ENCODE results near the gene ATP9A.
"Not testable (repeated sequence)": the region's sequence is repeated elsewhere in the genome, so short reads cannot be mapped to it uniquely, and the experiment has no call there.

Gene ATP9A, protein sequence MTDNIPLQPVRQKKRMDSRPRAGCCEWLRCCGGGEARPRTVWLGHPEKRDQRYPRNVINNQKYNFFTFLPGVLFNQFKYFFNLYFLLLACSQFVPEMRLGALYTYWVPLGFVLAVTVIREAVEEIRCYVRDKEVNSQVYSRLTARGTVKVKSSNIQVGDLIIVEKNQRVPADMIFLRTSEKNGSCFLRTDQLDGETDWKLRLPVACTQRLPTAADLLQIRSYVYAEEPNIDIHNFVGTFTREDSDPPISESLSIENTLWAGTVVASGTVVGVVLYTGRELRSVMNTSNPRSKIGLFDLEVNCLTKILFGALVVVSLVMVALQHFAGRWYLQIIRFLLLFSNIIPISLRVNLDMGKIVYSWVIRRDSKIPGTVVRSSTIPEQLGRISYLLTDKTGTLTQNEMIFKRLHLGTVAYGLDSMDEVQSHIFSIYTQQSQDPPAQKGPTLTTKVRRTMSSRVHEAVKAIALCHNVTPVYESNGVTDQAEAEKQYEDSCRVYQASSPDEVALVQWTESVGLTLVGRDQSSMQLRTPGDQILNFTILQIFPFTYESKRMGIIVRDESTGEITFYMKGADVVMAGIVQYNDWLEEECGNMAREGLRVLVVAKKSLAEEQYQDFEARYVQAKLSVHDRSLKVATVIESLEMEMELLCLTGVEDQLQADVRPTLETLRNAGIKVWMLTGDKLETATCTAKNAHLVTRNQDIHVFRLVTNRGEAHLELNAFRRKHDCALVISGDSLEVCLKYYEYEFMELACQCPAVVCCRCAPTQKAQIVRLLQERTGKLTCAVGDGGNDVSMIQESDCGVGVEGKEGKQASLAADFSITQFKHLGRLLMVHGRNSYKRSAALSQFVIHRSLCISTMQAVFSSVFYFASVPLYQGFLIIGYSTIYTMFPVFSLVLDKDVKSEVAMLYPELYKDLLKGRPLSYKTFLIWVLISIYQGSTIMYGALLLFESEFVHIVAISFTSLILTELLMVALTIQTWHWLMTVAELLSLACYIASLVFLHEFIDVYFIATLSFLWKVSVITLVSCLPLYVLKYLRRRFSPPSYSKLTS

GRCh38 chr20:51767867-51768758, at the start of gene ATP9A:
ATP9A (minus strand) TSS chr20:51768390; CDS start chr20:51768369, 21 bp downstream.
- DNase-seq, result no peak

- DNase-seq, result not testable (repeated sequence)
Measured at GRCh38 chr20:51816856-51817255, 48.7 kb upstream of the ATP9A start.

- no peak for DNase-seq
Measured at GRCh38 chr20:51815383-51816076, 47.3 kb upstream of the ATP9A start.

GRCh38 chr20:51812861-51813260, 44.7 kb upstream of the ATP9A start:
- no peak for DNase-seq

- DNase-seq, result no peak
Measured at GRCh38 chr20:51811514-51812128, 43.4 kb upstream of the ATP9A start.

DNA sequence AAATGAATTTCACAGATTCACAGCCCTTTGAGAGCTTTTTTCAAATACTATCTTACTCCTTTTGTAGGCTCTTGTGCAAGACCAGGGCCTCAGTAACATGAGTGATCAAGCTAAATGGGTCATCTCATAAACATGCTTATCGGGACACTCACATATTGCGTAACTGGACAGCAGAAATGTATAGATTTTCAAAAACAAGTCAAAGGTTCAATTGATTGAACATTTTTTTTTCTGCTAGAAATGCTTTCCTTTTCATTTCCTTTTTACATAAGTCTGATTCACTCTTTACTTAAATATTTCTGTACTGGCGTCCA, 42.8 kb upstream of the ATP9A start:
- DNase-seq, result peak; percentile 68

GRCh38 chr20:51810155-51811041, 42.2 kb upstream of the ATP9A start:
- DNase-seq, result no peak

- peak; percentile 96 for DNase-seq
Measured at GRCh38 chr20:51807720-51808250, 39.6 kb upstream of the ATP9A start.

GRCh38 chr20:51804754-51805153, 36.6 kb upstream of the ATP9A start:
- DNase-seq, result no peak

DNA sequence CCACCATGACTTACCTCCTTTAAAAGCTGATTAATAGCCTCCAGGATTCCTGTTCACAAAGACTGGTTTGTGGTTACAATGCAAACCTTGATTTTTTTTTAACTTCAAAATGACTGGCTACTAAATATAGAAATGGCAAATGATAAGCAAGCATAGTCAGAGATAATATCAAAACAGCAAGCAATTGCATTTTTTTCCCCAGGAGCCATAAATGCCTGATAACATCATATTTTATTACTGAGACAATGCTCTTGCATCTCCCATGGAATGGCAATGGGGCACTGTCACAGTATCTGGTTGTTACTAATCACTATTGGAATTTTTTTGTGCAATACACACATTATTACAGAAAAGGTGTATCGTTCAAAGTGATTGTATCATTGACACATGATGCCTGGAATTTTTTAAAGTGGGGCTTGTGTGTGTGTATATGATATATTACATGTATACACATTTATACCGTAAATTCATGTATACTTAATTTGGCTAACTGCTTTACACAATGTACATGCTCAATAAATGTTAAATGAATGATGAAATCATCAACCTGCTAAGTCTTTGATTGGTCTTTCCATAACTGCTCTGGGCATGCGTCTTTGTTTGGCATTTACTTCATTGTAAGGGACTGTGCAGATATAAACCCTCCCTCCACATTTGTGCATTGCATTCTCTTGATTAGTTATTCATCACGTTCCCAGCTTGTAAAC, 35.1 kb upstream of the ATP9A start:
- DNase-seq, result peak; percentile 73

GRCh38 chr20:51802170-51802751, 34.1 kb upstream of the ATP9A start, which contains the start of gene SALL4:
SALL4 (minus strand) TSS chr20:51802521; CDS start chr20:51802408, 113 bp downstream.
- peak; percentile 39 for DNase-seq

DNA sequence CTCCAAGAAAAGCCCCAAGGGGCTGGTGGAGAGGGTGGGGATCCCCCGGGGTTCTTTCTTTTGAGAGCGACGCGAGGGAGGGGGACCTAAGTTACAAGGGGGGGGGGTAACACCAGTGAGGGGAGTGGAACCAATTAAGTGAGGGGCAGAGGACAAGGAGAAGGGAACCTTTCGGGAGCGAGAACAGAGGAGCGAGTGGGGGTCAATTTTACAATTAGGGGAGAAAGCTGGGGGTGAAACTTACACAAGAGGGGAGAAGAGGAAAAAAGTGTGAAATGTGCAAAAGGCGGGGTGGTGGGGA, 33.6 kb upstream of the ATP9A start:
- no peak for DNase-seq

DNA sequence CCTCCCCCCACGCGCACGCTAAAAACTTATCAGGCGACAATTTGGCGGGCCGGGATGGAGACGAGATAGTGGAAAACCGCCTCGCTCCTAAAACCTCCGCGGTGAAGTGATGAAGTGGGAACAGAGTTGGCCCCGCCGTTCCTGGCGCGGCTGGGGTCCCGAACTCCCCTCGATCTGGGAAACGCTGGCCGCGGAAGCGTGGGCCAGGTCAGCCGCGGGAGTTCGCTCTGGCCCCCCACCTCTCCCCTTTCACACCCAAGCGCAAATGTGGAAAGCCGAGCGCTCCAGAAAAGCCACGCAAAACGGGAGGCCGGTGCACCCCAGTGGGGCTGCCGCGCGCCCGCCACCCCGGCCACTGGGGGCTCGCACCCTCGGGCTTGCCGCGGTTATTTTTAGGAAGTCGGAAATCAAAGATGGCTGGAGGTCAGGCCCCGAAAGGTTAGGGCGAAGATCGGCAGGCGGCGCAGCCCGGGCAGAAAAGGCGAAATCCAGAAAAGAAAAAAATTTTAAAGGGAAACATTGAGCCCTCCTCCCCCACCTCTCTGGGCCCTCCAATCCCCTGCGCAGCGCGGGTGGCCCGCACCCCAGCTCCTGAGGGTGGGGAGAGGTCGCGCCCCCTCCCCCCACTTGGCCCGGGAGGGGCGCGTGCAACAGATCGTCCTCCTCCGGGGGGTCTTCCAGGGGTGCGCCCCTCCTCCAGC, 33.1 kb upstream of the ATP9A start:
- DNase-seq, result peak; percentile 29

DNA sequence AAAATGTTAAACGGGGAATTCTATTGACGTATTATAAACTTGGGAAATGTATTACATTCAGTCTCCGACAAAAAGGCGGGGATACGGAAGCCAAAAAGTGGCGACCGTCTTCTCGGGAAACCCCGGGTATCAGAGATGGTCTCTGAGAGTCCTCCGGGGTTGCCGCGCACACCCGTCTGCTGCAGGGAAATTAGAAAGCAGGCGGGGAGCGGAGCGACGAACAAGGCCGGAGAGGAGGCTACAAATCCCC, 32.6 kb upstream of the ATP9A start:
- peak; percentile 27 for DNase-seq

DNA sequence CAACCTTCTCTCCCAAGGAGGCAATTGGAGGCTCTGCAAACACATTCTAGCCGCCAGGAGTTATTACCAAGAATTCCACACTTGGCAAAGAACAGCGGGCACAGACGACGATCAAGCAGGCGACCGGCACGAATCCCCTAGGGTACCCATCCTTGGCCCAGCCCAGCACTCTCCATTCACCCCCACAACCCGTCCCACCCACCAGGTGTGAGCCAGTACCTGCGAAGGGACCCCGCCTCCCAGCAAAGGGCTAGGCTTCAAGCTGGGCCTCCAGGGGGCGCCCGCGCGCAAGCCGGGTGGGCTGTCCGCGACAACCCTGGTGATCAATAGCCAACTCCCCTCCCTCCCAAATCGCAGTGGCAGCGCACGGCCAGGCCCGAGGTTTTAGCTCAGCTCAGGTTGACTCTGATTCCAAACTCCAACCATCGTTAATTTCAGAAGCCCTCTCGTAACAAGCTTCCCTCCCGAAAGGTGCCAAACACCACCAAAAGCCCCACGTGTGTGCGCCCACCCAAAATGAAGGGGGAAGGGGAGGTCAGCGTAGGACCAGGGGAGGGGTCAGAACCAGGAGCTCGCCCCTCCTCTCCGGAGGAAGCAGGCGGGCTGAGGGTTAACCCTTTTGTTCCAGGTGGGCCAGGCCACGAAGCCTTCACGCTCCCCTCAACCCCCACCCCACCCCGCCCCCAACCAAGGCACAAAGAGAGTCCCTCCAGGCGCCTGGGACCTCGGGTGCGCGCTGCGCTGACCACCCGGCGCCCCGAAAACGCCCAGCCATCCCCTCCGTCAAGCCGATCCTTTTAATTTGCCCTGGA, 32.1 kb upstream of the ATP9A start:
- DNase-seq, result peak; percentile 54

GRCh38 chr20:51799401-51799860, 31.2 kb upstream of the ATP9A start:
- no peak for DNase-seq

- peak; percentile 83 for DNase-seq
Measured at GRCh38 chr20:51797357-51798025, 29.3 kb upstream of the ATP9A start.

All from fibroblast of skin of right quadriceps (primary cell).